ENCODE results near the gene TAOK1. TPM values are rescaled to one million over a fixed set of nuclear protein-coding genes. Genes with fewer than 3 reads are reported as not detected.
A peak's percentile ranks its signal among the peaks of the same experiment; 100 is the strongest.

TAOK1 gene
- total RNA-seq, 3 donors from 2014 or later (not counting 1 experiment from before 2014, with no cell fraction given) = 55.4 to 76.9 (median 70.0) TPM

DNA sequence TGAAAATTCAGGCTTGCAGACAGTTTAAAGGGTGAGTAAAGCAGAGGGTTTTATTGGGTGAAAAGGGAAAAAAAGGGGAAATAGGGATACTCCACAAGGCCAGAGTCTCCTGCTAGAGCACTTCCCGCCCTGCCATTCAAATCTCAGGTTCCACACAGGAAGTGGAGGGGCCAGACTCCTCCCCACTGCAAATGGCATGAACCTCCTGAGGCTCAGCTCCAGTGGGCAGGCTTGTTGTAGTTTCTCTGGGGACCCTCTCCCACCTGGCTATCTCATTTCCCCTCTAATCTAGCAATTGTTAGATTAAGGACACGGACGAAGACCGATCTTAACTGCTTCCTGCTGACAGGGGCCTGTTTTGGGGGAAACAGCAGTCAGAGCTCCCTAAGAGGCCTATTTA lies 43.4 kb downstream of the TAOK1 start:
- DNase-seq (no peak), ATAC-seq (peak in 1 of 3 donors; percentile 38)
- no peak overlapping the region for H3K27ac ChIP-seq (ENCODE audit: low read length)
- Mint-ChIP-seq H3K4me1 (peaks cover 30 to 34% of the 10 kb centered on the region in 2 donors), H3K36me3 (no peaks in the 10 kb centered on the region), H3K27me3 (ENCODE audit: low read depth in 2 of 2) (no peaks in the 10 kb centered on the region), H3K4me3 (no peak overlapping the region), H3K9me3 (no peaks in the 10 kb centered on the region), H3K27ac (peak overlapping the region; percentile 51 to 72)
- intact Hi-C loops (cut with micrococcal nuclease) = no loop called here
- no peak overlapping the region for H3K4me3 ChIP-seq (ENCODE audit: low read length)
- 46% methylated on average over 4 of the region's 4 CpGs for WGBS (ENCODE audit: insufficient coverage)
- no peak for TF ChIP-seq CTCF (IDR thresholded peaks at IDR 0.05)
- peaks cover 2% of the 10 kb centered on the region for H3K36me3 ChIP-seq (ENCODE audit: control insufficient read depth, insufficient read depth, low read length)
- peaks cover 5% of the 10 kb centered on the region for H3K4me1 ChIP-seq (ENCODE audit: control insufficient read depth, insufficient read depth, low read length)
- H3K27me3 ChIP-seq (ENCODE audit: control insufficient read depth, insufficient read depth, low read length) = no peaks in the 10 kb centered on the region
- H3K9me3 ChIP-seq (ENCODE audit: control insufficient read depth, insufficient read depth, low read length) = no peaks in the 10 kb centered on the region

- DNase-seq (no peak), ATAC-seq (no peak)
- no peak overlapping the region for H3K4me3 ChIP-seq (ENCODE audit: low read length)
- no peak overlapping the region for H3K27ac ChIP-seq (ENCODE audit: low read length)
- Mint-ChIP-seq H3K27ac (no peak overlapping the region), H3K9me3 (no peaks in the 10 kb centered on the region), H3K36me3 (no peaks in the 10 kb centered on the region), H3K27me3 (ENCODE audit: low read depth in 2 of 2) (no peaks in the 10 kb centered on the region), H3K4me1 (peaks cover 24 to 27% of the 10 kb centered on the region in 2 donors), H3K4me3 (no peak overlapping the region)
- H3K27me3 ChIP-seq (ENCODE audit: control insufficient read depth, insufficient read depth, low read length) = no peaks in the 10 kb centered on the region
- peaks cover 2% of the 10 kb centered on the region for H3K36me3 ChIP-seq (ENCODE audit: control insufficient read depth, insufficient read depth, low read length)
- no peak for TF ChIP-seq CTCF (IDR thresholded peaks at IDR 0.05)
- WGBS (ENCODE audit: insufficient coverage) = 99% methylated on average over 3 of the region's 3 CpGs
- intact Hi-C loops (cut with micrococcal nuclease) = no loop called here
- H3K4me1 ChIP-seq (ENCODE audit: control insufficient read depth, insufficient read depth, low read length) = peaks cover 5% of the 10 kb centered on the region
- no peaks in the 10 kb centered on the region for H3K9me3 ChIP-seq (ENCODE audit: control insufficient read depth, insufficient read depth, low read length)
Measured at GRCh38 chr17:29434550-29434949, 44.4 kb downstream of the TAOK1 start.

DNA sequence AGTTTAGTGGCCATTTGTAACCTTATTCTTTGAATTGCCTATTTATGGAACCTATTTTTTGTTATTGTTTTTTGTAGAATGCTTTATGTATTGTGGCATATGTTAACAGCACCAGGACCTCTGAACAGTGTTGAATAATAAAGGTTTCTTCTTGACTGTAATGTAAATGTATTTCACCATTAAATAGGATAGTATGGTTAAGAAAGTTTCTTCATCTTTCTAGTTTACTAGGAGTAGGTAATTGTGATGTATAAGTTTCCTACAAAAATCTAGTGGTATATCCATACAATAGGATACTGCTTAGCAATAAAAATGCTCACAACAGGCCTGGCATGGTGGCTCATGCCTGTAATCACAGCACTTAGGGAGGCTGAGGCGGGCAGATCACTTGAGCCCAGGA lies 52.3 kb downstream of the TAOK1 start:
- H3K4me1 Mint-ChIP-seq = peaks cover 31 to 42% of the 10 kb centered on the region in 2 donors
- 90% methylated on average over 1 of the region's 1 CpG for WGBS (ENCODE audit: insufficient coverage)
- H3K36me3 Mint-ChIP-seq = no peaks in the 10 kb centered on the region

More for the DNA sequence above, 52.3 kb downstream of the TAOK1 start:
- H3K4me3 Mint-ChIP-seq = no peak overlapping the region
- H3K9me3 Mint-ChIP-seq = no peaks in the 10 kb centered on the region
- Histone ChIP-seq H3K27me3 (ENCODE audit: control insufficient read depth, insufficient read depth, low read length) (no peaks in the 10 kb centered on the region), H3K4me1 (ENCODE audit: control insufficient read depth, insufficient read depth, low read length) (no peaks in the 10 kb centered on the region), H3K36me3 (ENCODE audit: control insufficient read depth, insufficient read depth, low read length) (no peaks in the 10 kb centered on the region), H3K27ac (ENCODE audit: low read length) (no peak overlapping the region), H3K4me3 (ENCODE audit: low read length) (no peak overlapping the region), H3K9me3 (ENCODE audit: control insufficient read depth, insufficient read depth, low read length) (no peaks in the 10 kb centered on the region)
- DNase-seq (no peak), ATAC-seq (no peak)
- intact Hi-C loops (cut with micrococcal nuclease) = no loop called here
- H3K27ac Mint-ChIP-seq = peak overlapping the region in 1 of 2 donors; percentile 54
- TF ChIP-seq CTCF (IDR thresholded peaks at IDR 0.05) = no peak
- H3K27me3 Mint-ChIP-seq (ENCODE audit: low read depth in 2 of 2) = no peaks in the 10 kb centered on the region
